Measurements from ENCODE around the gene CLCF1. TPM values are rescaled to one million over a fixed set of nuclear protein-coding genes. Genes with fewer than 3 reads are reported as not detected.

Gene CLCF1
- total and polyA plus RNA-seq, 2 of the 13 experiments (the other 11 are each of a cell fraction or from before 2014, with no cell fraction given) = 0.49 to 0.78 TPM

- TF ChIP-seq AFF4 (CRISPR knock-in tag; IDR thresholded peaks at IDR 0.05) = no peak
- TF ChIP-seq ZNF550 (CRISPR knock-in tag; IDR thresholded peaks at IDR 0.05; ENCODE audit: borderline replicate concordance) = no peak
- TF ChIP-seq NR2C2 (CRISPR knock-in tag; IDR thresholded peaks at IDR 0.05; ENCODE audit: borderline replicate concordance) = no peak
- no peak for TF ChIP-seq PHF20 (CRISPR knock-in tag; IDR thresholded peaks at IDR 0.05)
- no peak for TF ChIP-seq NR3C1 (CRISPR knock-in tag; IDR thresholded peaks at IDR 0.05)
- TF ChIP-seq XBP1 (CRISPR knock-in tag; IDR thresholded peaks at IDR 0.05) = no peak
- no peak for TF ChIP-seq BORCS8-MEF2B (CRISPR knock-in tag; IDR thresholded peaks at IDR 0.05)
- no peak for TF ChIP-seq ASH2L (IDR thresholded peaks at IDR 0.05; ENCODE audit: insufficient read length, low read depth, low read length)
- TF ChIP-seq ZNF333 (CRISPR knock-in tag; IDR thresholded peaks at IDR 0.05; ENCODE audit: borderline replicate concordance) = no peak
- TF ChIP-seq ZNF770 (CRISPR knock-in tag; IDR thresholded peaks at IDR 0.05) = peak; percentile 29; the same call in 1 of the 2 replicates
- TF ChIP-seq TP53 (CRISPR knock-in tag; conservative IDR thresholded peaks at IDR 0.05) = no peak
- TF ChIP-seq FOXC1 (CRISPR knock-in tag; IDR thresholded peaks at IDR 0.05; ENCODE audit: borderline replicate concordance) = 0 out of 2 replicates have a peak, but pooled peaks have one; percentile 48
- TF ChIP-seq SOX13 (IDR thresholded peaks at IDR 0.05) = no peak
- TF ChIP-seq SOX13 (CRISPR knock-in tag; conservative IDR thresholded peaks at IDR 0.05 in 1 of 2, IDR thresholded peaks at IDR 0.05 in 1 of 2) = peak in 1 of 2 experiments; percentile 75; a peak in 2 of 4 replicates
- no peak for TF ChIP-seq TSC22D2 (CRISPR knock-in tag; IDR thresholded peaks at IDR 0.05; ENCODE audit: borderline replicate concordance)
- 0 out of 2 replicates have a peak, but pooled peaks have one; percentile 27 for TF ChIP-seq MAZ (IDR thresholded peaks at IDR 0.05; ENCODE audit: borderline replicate concordance, low read depth, low read length)
- TF ChIP-seq MAZ (CRISPR knock-in tag; IDR thresholded peaks at IDR 0.05; ENCODE audit: low read depth) = no peak
- TF ChIP-seq ZNF501 (CRISPR knock-in tag; IDR thresholded peaks at IDR 0.05) = 0 out of 2 replicates have a peak, but pooled peaks have one; percentile 19
- peak; percentile 22; the same call in 1 of the 2 replicates for TF ChIP-seq CBX5 (CRISPR knock-in tag; IDR thresholded peaks at IDR 0.05; ENCODE audit: borderline replicate concordance)
- no peak for TF ChIP-seq PHB2 (IDR thresholded peaks at IDR 0.05; ENCODE audit: partially characterized antibody)
- TF ChIP-seq EP300 (IDR thresholded peaks at IDR 0.05; ENCODE audit: low read depth in 2 of 2, low read length in 2 of 2) = peak in 1 of 2 experiments; percentile 5; a peak in 1 of 4 replicates
- TF ChIP-seq EP300 (CRISPR knock-in tag; IDR thresholded peaks at IDR 0.05; ENCODE audit: borderline replicate concordance) = no peak
- TF ChIP-seq ZNF10 (CRISPR knock-in tag; IDR thresholded peaks at IDR 0.05; ENCODE audit: borderline replicate concordance, low read depth) = no peak
- peak; percentile 53; the same call in 1 of the 2 replicates for TF ChIP-seq SAP130 (CRISPR knock-in tag; IDR thresholded peaks at IDR 0.05; ENCODE audit: low read depth)
Measured at GRCh38 chr11:67373648-67374570, 511 bp upstream of the CLCF1 start (continued).

Data from HepG2 (cell line).